Upper lobe of right lung (tissue), 1 donor: ENCODE data around the gene TLR2. TPM values are rescaled to one million over a fixed set of nuclear protein-coding genes. Genes with fewer than 3 reads are reported as not detected.
A peak's percentile ranks its signal among the peaks of the same experiment; 100 is the strongest.

ENCODE experiments used
- ATAC-seq: fragments of 200-7000 bp; cut with Tn5 transposase; one replicate; pipeline ENCODE4 v1.9.1; 2020; ENCODE audit warnings: mild to moderate bottlenecking, moderate library complexity
- DNase-seq: peaks from one replicate; pipeline ENCODE4 v3.0.0-alpha.2; 2020
- H3K27ac ChIP-seq: fragments of 200-600 bp; one replicate; pipeline ENCODE4 v1.8.0; 2022
- H3K27me3 ChIP-seq: fragments of 200-600 bp; one replicate; pipeline ENCODE4 v1.8.0; 2022; ENCODE audit warnings: mild to moderate bottlenecking
- H3K36me3 ChIP-seq: fragments of 200-600 bp; one replicate; pipeline ENCODE4 v1.8.0; 2022
- H3K4me1 ChIP-seq: fragments of 200-600 bp; one replicate; pipeline ENCODE4 v1.8.0; 2022
- H3K4me3 ChIP-seq: fragments of 200-600 bp; one replicate; pipeline ENCODE4 v1.8.0; 2022; ENCODE audit warnings: mild to moderate bottlenecking
- H3K9me3 ChIP-seq: fragments of 200-600 bp; one replicate; pipeline ENCODE4 v1.8.0; 2022
- intact Hi-C: fragments of 100-400 bp; cut with DNase I; formaldehyde crosslinking; loops from one replicate; pipeline ENCODE4 v1.11.0; 2022
- total RNA-seq: library from RNA; stranded (reverse); fragmentation: NEBNext Ultra II Directional; extraction: Animal tissue kit (Norgen Biotek cat#: 25700); gene quantifications from one replicate; pipeline ENCODE4 v1.2.1, GENCODE V29; 2021
- TF ChIP-seq, protein P1 (sequence below): fragments of 200-600 bp; IDR thresholded peaks from one replicate; pipeline ENCODE4 v1.8.0; 2022; ENCODE audit warnings: antibody characterized with exemption
- donor health status: DM: no; HTN: yes; CAD: no; lungs with severe emphysema.

TLR2 gene
- total RNA-seq, 1 donor from 2014 or later = 94.0 TPM

DNA sequence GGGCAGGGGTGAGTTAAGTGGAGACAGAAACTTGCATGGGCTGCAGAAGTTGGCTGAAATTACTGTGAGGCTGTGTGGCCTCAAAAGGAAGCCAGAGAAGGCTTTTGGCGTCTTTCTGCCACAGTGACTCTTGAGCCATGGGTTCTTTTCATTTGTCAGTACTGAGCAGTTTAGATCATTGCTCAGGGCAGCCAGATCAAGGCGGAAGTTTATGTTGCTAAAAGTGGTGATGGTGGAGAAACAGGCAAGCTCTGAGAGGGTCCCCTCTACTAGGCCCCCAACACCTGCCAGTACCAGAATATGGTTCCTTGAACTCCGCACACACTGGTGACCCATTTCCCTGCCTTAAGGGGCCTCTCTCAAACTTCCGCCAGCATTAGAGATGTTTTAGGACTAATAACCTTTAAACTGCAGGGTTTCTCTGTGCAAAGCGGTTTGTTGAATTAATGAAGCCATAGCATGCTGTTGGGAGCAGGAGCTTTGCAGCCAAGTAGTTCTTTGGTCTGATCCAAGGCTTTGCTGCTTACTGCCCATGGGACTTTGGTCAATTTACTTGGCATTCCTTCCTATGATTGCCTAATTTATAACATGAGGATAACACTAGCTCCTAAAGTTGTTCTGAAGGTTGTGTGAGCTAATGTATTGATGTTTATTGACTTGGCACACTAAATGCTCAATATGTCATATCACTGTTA, 41.2 kb downstream of the TLR2 start:
- Histone ChIP-seq H3K27ac (no peak overlapping the region), H3K4me3 (no peak overlapping the region), H3K9me3 (no peaks in the 10 kb centered on the region), H3K36me3 (no peaks in the 10 kb centered on the region), H3K4me1 (no peaks in the 10 kb centered on the region), H3K27me3 (no peaks in the 10 kb centered on the region)
- TF ChIP-seq, protein P1, sequence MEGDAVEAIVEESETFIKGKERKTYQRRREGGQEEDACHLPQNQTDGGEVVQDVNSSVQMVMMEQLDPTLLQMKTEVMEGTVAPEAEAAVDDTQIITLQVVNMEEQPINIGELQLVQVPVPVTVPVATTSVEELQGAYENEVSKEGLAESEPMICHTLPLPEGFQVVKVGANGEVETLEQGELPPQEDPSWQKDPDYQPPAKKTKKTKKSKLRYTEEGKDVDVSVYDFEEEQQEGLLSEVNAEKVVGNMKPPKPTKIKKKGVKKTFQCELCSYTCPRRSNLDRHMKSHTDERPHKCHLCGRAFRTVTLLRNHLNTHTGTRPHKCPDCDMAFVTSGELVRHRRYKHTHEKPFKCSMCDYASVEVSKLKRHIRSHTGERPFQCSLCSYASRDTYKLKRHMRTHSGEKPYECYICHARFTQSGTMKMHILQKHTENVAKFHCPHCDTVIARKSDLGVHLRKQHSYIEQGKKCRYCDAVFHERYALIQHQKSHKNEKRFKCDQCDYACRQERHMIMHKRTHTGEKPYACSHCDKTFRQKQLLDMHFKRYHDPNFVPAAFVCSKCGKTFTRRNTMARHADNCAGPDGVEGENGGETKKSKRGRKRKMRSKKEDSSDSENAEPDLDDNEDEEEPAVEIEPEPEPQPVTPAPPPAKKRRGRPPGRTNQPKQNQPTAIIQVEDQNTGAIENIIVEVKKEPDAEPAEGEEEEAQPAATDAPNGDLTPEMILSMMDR = no peak
- ATAC-seq (no peak), DNase-seq (no peak)
- intact Hi-C loops = no loop called here

GRCh38 chr4:153725831-153726154, 41.7 kb downstream of the TLR2 start:
- Histone ChIP-seq H3K36me3 (no peaks in the 10 kb centered on the region), H3K27me3 (no peaks in the 10 kb centered on the region), H3K27ac (no peak overlapping the region), H3K9me3 (no peaks in the 10 kb centered on the region), H3K4me3 (no peak overlapping the region), H3K4me1 (no peaks in the 10 kb centered on the region)
- intact Hi-C loops = no loop called here
- ATAC-seq (no peak), DNase-seq (no peak)
- TF ChIP-seq, protein P1 = no peak

- intact Hi-C loops = no loop called here
- no peaks in the 10 kb centered on the region for H3K9me3 ChIP-seq
- TF ChIP-seq, protein P1 = no peak
Measured at GRCh38 chr4:153728151-153728550, 44.1 kb downstream of the TLR2 start.

GRCh38 chr4:153728660-153729059, 44.6 kb downstream of the TLR2 start:
- H3K27me3 ChIP-seq = no peaks in the 10 kb centered on the region
- H3K4me1 ChIP-seq = no peaks in the 10 kb centered on the region
- TF ChIP-seq, protein P1 = no peak
- peak; percentile 32 for ATAC-seq
- H3K9me3 ChIP-seq = no peaks in the 10 kb centered on the region
- intact Hi-C loops = no loop called here
- H3K36me3 ChIP-seq = no peaks in the 10 kb centered on the region
- no peak overlapping the region for H3K27ac ChIP-seq
- no peak for DNase-seq
- H3K4me3 ChIP-seq = no peak overlapping the region

More at GRCh38 chr4:153728151-153728550, 44.1 kb downstream of the TLR2 start:
- ATAC-seq (no peak), DNase-seq (no peak)
- Histone ChIP-seq H3K4me1 (no peaks in the 10 kb centered on the region), H3K36me3 (no peaks in the 10 kb centered on the region), H3K4me3 (no peak overlapping the region), H3K27me3 (no peaks in the 10 kb centered on the region), H3K27ac (no peak overlapping the region)

- H3K36me3 ChIP-seq = no peaks in the 10 kb centered on the region
- no peaks in the 10 kb centered on the region for H3K4me1 ChIP-seq
- TF ChIP-seq, protein P1 = no peak
- no peak for DNase-seq
- H3K4me3 ChIP-seq = no peak overlapping the region
- H3K27ac ChIP-seq = no peak overlapping the region
- intact Hi-C loops = no loop called here
- H3K27me3 ChIP-seq = no peaks in the 10 kb centered on the region
- ATAC-seq = no peak
- H3K9me3 ChIP-seq = no peaks in the 10 kb centered on the region
Measured at GRCh38 chr4:153729895-153730294, 45.8 kb downstream of the TLR2 start.

GRCh38 chr4:153731239-153731638, 47.2 kb downstream of the TLR2 start:
- Histone ChIP-seq H3K36me3 (no peaks in the 10 kb centered on the region), H3K27me3 (no peaks in the 10 kb centered on the region), H3K4me1 (no peaks in the 10 kb centered on the region), H3K9me3 (no peaks in the 10 kb centered on the region), H3K27ac (no peak overlapping the region), H3K4me3 (no peak overlapping the region)
- TF ChIP-seq, protein P1 = no peak
- no peak for ATAC-seq
- DNase-seq = no peak
- intact Hi-C loops = no loop called here
